Heart right ventricle (tissue), 16 donors: ENCODE results near the gene CSNK1A1L. TPM values are rescaled to one million over a fixed set of nuclear protein-coding genes. Genes with fewer than 3 reads are reported as not detected.

Experiments used
- ATAC-seq, 8 donors: fragments of 200-7000 bp; cut with Tn5 transposase; one replicate each; pipeline ENCODE4 v1.9.1; 2020; ENCODE audit warnings: mild to moderate bottlenecking in 8 of 8, moderate library complexity in 8 of 8, moderate number of reproducible peaks in 1 of 8
- DNase-seq, 2 donors: peaks; one replicate each; pipeline ENCODE4 v3.0.0-alpha.2; 2020
- H3K27ac ChIP-seq, 10 donors: fragments of 200-600 bp; sonication (generic) in 2 of 10; one replicate each; pipeline versions ENCODE4 v1.5.0 to v1.8.0; 2020 to 2022; ENCODE audit warnings: mild to moderate bottlenecking in 3 of 10
- H3K27me3 ChIP-seq, 7 donors: fragments of 200-600 bp; one replicate each; pipeline ENCODE4 v1.8.0; 2021 to 2022; ENCODE audit warnings: mild to moderate bottlenecking in 2 of 7
- H3K36me3 ChIP-seq, 9 donors: fragments of 200-600 bp; sonication (generic) in 1 of 9; one replicate each; pipeline versions ENCODE4 v1.5.0 to v1.8.0; 2020 to 2022; ENCODE audit warnings: mild to moderate bottlenecking in 2 of 9
- H3K4me1 ChIP-seq, 9 donors: fragments of 200-600 bp; sonication (generic) in 1 of 9; one replicate each; pipeline versions ENCODE4 v1.5.0 to v1.8.0; 2020 to 2022; ENCODE audit warnings: mild to moderate bottlenecking in 4 of 9
- H3K4me3 ChIP-seq, 10 donors: fragments of 200-600 bp; sonication (generic) in 2 of 10; one replicate each; pipeline versions ENCODE4 v1.5.0 to v1.8.0; 2020 to 2022; ENCODE audit warnings: mild to moderate bottlenecking in 7 of 10, moderate library complexity in 2 of 10
- H3K9me3 ChIP-seq, 11 donors: fragments of 200-600 bp in 10 of 11; sonication (generic) in 2 of 11; one replicate each; pipeline versions ENCODE4 v1.5.0 to v1.8.0; 2013 to 2022; ENCODE audit warnings: mild to moderate bottlenecking in 2 of 11, control low read depth in 1 of 11, moderate library complexity in 1 of 11
- CTCF ChIP-seq, 9 donors: fragments of 200-600 bp; sonication (generic) in 2 of 9; IDR thresholded peaks; one replicate each; pipeline versions ENCODE4 v1.5.0 to v1.8.0; 2021 to 2022; ENCODE audit warnings: antibody characterized with exemption in 9 of 9, mild to moderate bottlenecking in 5 of 9, moderate library complexity in 1 of 9
- WGBS, 2 donors: extraction: QIAGEN DNeasy Blood & Tissue Kit; methylation state at CpG; one replicate each; pipeline ENCODE4 v1.1.7; 2013; ENCODE audit warnings: inconsistent platforms in 1 of 2; 5-methylcytosine and 5-hydroxymethylcytosine counted together
- intact Hi-C, 10 donors: fragments of 100-400 bp; cut with DNase I; formaldehyde crosslinking; loops; one replicate each; pipeline versions ENCODE4 v1.11.1 to v1.14.2; 2022
- polyA plus RNA-seq, 2 donors: library from polyadenylated mRNA; stranded (reverse); fragments of 200-250 nt; gene quantifications; one replicate each; pipeline ENCODE4 v1.2.3, GENCODE V29; 2013
- total RNA-seq, 10 donors: library from RNA; stranded (reverse); fragmentation: NEBNext Ultra II Directional in 3 of 10; extraction: Animal tissue kit (Norgen Biotek cat#: 25700) in 3 of 10; gene quantifications; one replicate each; pipeline versions ENCODE4 v1.2.1 to v1.2.4, GENCODE V29; 2021 to 2023
- donor health status: Arrhythmogenic right ventricular cardiomyopathy.
- donor health status: ischemic (EF 13 %, LVEDD 7.1; RV severe dilation, severe dysfunction).
- donor health status: healthy with polysubstance abuse.
- donor health status: DM: no; HTN: yes; CAD: no.
- donor health status: DM: no; HTN: no; CAD: no.
- donor health status: ischemic (EF 25% LVEDD 6.9; RV normal size, moderate dysfunction).
- donor health status: ischemic (EF 25% LVEDD 5.7; RV mildly dilated, moderate dysfunction).
- donor health status: healthy.
- donor health status: DM: yes; HTN: yes; CAD: no.
- donor health status: Ischemic cardiomyopathy.
- donor health status: ischemic (EF 35%, LVEDD 5.7; RV mildly dilated, moderate dysfunction).
- donor health status: nonischemic (EF 11% LVEDD 7.7; RV severe dilation, severe dysfunction).
- donor health status: DM: yes; HTN: yes; CAD: no.
- donor health status: PGD.
- donor health status: ischemic (EF 29% LVEDD 5.4; RV normal size, mild dysfunction).
- donor health status: nonischemic (EF 23%, LVEDD 6.1; RV moderate dilation, normal function).

The CSNK1A1L gene
- total and polyA plus RNA-seq, 12 donors, result not detected

GRCh38 chr13:37113534-37113933 lies 8.1 kb upstream of the CSNK1A1L start:
- Histone ChIP-seq H3K4me3 (no peak overlapping the region), H3K27ac (no peak overlapping the region), H3K9me3 (no peaks in the 10 kb centered on the region), H3K36me3 (no peaks in the 10 kb centered on the region), H3K27me3 (no peaks in the 10 kb centered on the region), H3K4me1 (peaks cover 0 to 19% (median 3%) of the 10 kb centered on the region in 9 donors)
- DNase-seq (no peak), ATAC-seq (no peak)
- no peak for TF ChIP-seq CTCF (IDR thresholded peaks at IDR 0.05)
- intact Hi-C loops, result loop anchor here in 1 of 10 donors (10.0 kb wide), 1 partner anchor 191 kb away; no protein-coding TSS in a partner anchor
- WGBS, 2 donors, result 97 to 98% methylated on average over 2 of the region's 2 CpGs

DNA sequence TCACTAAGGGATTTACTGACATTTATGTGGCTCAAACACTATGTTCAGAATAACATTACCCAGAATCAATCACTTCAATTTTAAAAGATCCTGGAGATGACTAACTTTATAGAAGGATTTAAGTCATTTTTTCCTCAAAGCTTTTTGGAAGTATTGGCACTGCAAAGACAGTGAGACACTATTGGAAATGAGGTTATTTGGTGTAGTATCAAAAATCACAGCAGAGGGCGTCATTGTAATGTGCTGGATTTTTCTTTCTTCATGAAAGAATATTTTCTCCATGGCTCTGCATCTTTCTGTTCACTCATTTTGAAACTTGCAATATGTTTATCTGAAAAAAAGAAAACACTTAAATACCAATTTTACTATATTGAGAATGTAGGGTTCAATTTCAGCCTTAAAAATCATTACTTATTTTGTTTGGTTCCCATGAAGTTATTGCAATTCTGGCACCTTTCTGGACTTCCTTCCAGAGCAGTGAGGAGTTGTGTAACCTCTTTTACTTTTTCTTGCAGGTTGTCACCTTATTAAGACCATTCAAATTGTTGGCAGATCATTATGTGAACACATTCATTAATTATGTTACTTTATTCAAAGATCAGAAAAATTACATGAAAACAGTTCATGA lies 3.7 kb upstream of the CSNK1A1L start:
- Histone ChIP-seq H3K9me3 (no peaks in the 10 kb centered on the region), H3K36me3 (no peaks in the 10 kb centered on the region), H3K27ac (no peak overlapping the region), H3K4me1 (peaks cover 0 to 10% (median 0%) of the 10 kb centered on the region in 9 donors), H3K27me3 (no peaks in the 10 kb centered on the region), H3K4me3 (no peak overlapping the region)
- TF ChIP-seq CTCF (IDR thresholded peaks at IDR 0.05), result peak; percentile 52 to 84 (median 72)
- 0 to 6% methylated on average over 1 of the region's 1 CpG for WGBS, 2 donors
- DNase-seq (peak in 1 of 2 donors; percentile 23), ATAC-seq (peak in 7 of 8 donors; percentile 42 to 68 (median 59))
- intact Hi-C loops, result loop anchor here (1.0 to 5.0 kb wide), 5 partner anchors 490 to 496 kb away; partner anchors contain the start of gene POSTN (in 1 of the 10)

- TF ChIP-seq CTCF (IDR thresholded peaks at IDR 0.05), result no peak
- intact Hi-C loops, result loop anchor here in 8 of 10 donors (2.0 to 5.0 kb wide), 4 partner anchors 491 to 497 kb away; partner anchors contain the start of gene POSTN (in 1 of the 8)
- H3K4me3 ChIP-seq, result no peak overlapping the region
- H3K4me1 ChIP-seq, result peaks cover 0 to 10% (median 0%) of the 10 kb centered on the region in 9 donors
- no peak for DNase-seq
- no peaks in the 10 kb centered on the region for H3K27me3 ChIP-seq
- no peak overlapping the region for H3K27ac ChIP-seq
- no peaks in the 10 kb centered on the region for H3K9me3 ChIP-seq
- no peak for ATAC-seq
- H3K36me3 ChIP-seq, result no peaks in the 10 kb centered on the region
- 87 to 97% methylated on average over 1 of the region's 1 CpG for WGBS, 2 donors
These were observed 2.4 kb upstream of the CSNK1A1L start for GRCh38 chr13:37107868-37108267.

DNA sequence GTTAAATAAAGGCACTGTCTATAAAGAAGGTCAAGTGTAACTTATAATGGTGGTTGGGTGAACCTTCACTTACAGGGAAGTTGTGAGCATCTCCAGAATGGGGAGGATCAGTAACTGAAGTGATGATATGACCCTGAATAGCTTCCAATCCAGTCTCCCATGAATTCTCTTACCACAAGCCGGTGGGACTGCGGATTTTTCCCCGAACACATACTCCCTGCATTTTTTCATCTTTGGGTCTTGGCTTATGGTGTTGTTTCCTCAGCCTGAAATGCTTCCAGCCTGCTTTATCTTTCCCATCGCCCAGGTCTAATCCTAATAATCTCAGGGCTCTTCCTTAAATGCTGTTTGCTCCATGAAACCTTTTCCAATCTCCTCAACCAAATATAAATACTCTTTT lies 2.0 kb upstream of the CSNK1A1L start:
- no peaks in the 10 kb centered on the region for H3K27me3 ChIP-seq
- TF ChIP-seq CTCF (IDR thresholded peaks at IDR 0.05), result no peak
- DNase-seq, result no peak
- peaks cover 0 to 10% (median 0%) of the 10 kb centered on the region in 9 donors for H3K4me1 ChIP-seq
- 55 to 70% methylated on average over 4 of the region's 4 CpGs for WGBS, 2 donors
- H3K27ac ChIP-seq, result no peak overlapping the region
- intact Hi-C loops, result loop anchor here in 2 of 10 donors (5.0 kb wide), 1 partner anchor 495 kb away; no protein-coding TSS in a partner anchor
- no peaks in the 10 kb centered on the region for H3K36me3 ChIP-seq
- no peak for ATAC-seq
- no peak overlapping the region for H3K4me3 ChIP-seq
- no peaks in the 10 kb centered on the region for H3K9me3 ChIP-seq
